GM12878 (cell line): Measurements from ENCODE around the gene HSPB7.

Source experiments
- CEBPZ ChIP-seq: fragments of 150-350 bp; IDR thresholded peaks from 2 replicates; pipeline ENCODE4 v1.6.1; 2016; ENCODE audit warnings: low read depth, low read length
- HDAC2 ChIP-seq: fragments of 200-600 bp; sonication (generic); IDR thresholded peaks from 2 replicates; pipeline ENCODE4 v1.6.1; 2017
- NFYB ChIP-seq: IDR thresholded peaks from 2 replicates; pipeline ENCODE4 v1.6.1; 2011; ENCODE audit warnings: low read depth, mild to moderate bottlenecking, low read length, improper control_type of control experiment, moderate library complexity; ENCODE audit not compliant: insufficient read depth
- NR2F1 ChIP-seq: fragments of 450-650 bp; conservative IDR thresholded peaks from 2 replicates; pipeline ENCODE4 v1.6.1; 2017; ENCODE audit warnings: mild to moderate bottlenecking
- POLR2A ChIP-seq: IDR thresholded peaks from 2 replicates; pipeline ENCODE4 v1.6.1; 2011; ENCODE audit warnings: low read depth, mild to moderate bottlenecking, low read length
- SMAD1 ChIP-seq: fragments of 450-650 bp; IDR thresholded peaks from 2 replicates; pipeline ENCODE4 v1.6.1; 2018; ENCODE audit warnings: mild to moderate bottlenecking, low read depth; ENCODE audit not compliant: partially characterized antibody
- SREBF1 ChIP-seq: IDR thresholded peaks from 2 replicates; pipeline ENCODE4 v1.6.1; 2012; ENCODE audit warnings: mild to moderate bottlenecking, low read length
- TCF12 ChIP-seq: IDR thresholded peaks from 2 replicates; pipeline ENCODE4 v1.6.1; 2011; ENCODE audit warnings: low read depth, mild to moderate bottlenecking, low read length
- ZBTB4 ChIP-seq: fragments of 450-650 bp; formaldehyde crosslinking; IDR thresholded peaks from 2 replicates; pipeline ENCODE4 v1.4.0; 2022; ENCODE audit warnings: mild to moderate bottlenecking, moderate library complexity

DNA sequence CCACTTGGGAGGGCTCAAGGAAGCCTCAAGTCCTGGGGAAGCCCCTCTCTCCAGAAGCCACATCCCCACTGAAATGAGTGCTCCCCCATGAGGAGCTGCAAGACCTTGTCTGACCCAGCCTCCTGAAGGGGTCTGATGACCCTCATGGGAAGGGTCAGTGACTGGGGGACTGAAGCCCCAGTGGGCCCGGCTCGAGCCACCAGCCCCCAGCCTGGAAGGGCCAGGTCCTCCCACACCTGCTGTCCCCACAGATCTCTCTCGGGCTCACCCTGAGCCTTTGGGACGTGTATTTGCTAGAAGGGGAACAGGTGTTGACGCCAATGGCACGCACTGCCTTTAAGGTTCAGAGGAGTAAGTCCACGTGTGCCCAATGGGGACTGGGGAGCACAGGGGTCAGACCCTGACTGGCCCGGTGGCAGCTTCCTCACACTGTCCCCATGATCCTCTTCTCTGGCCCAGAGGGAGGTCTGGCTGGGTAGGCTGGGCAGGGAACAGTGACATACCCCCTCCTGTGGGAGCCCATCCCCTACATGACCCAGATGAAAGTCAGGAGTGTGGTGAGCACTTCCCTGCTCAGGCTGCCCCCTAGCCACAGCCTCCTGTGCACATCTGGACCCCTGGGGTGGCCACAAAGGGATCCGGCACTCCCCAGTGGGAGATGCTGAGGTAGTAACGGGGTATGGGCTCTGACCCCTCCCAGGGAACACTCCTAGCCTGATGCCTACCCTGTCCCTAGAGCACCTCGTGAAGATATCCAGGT is 26.2 kb downstream of the HSPB7 start:
- TF ChIP-seq POLR2A: no peak
- no peak for TF ChIP-seq SREBF1
- no peak for TF ChIP-seq NR2F1
- TF ChIP-seq HDAC2: no peak
- no peak for TF ChIP-seq TCF12
- no peak for TF ChIP-seq CEBPZ
- TF ChIP-seq NFYB: no peak
- no peak for TF ChIP-seq SMAD1
- TF ChIP-seq ZBTB4 (CRISPR knock-in tag): no peak
